Neural cell (in vitro differentiated cells): ENCODE measurements around the gene SACM1L. TPM values are rescaled to one million over a fixed set of nuclear protein-coding genes. Genes with fewer than 3 reads are reported as not detected.

ENCODE experiments used
- H2AFZ ChIP-seq: fragments of 200-600, 300-800 bp; sonication (generic), shearing (Covaris generic); 2 replicates; pipeline ENCODE4 v1.6.0; 2014; ENCODE audit warnings: low read depth, mild to moderate bottlenecking, antibody characterized with exemption, low read length, moderate library complexity
- H3F3A ChIP-seq: fragments of 200-600 bp; shearing (Covaris generic); 2 replicates; pipeline ENCODE4 v1.6.1; 2016; ENCODE audit warnings: mild to moderate bottlenecking, moderate library complexity, mixed read lengths, antibody characterized with exemption, low read length; ENCODE audit not compliant: insufficient read depth, poor library complexity, severe bottlenecking
- H3K27ac ChIP-seq: fragments of 200-600, 300-800 bp; sonication (generic), shearing (Covaris generic); 2 replicates; pipeline ENCODE4 v1.5.1; 2014; ENCODE audit warnings: mild to moderate bottlenecking, low read length, moderate library complexity
- H3K27me3 ChIP-seq: fragments of 300-800, 200-600 bp; sonication (generic), shearing (Covaris generic); 2 replicates; pipeline ENCODE4 v1.6.0; 2014; ENCODE audit warnings: mild to moderate bottlenecking, low read depth, low read length, moderate library complexity; ENCODE audit not compliant: insufficient read depth
- H3K36me3 ChIP-seq: fragments of 300-800, 200-600 bp; sonication (generic), shearing (Covaris generic); 2 replicates; pipeline ENCODE4 v1.5.1; 2014; ENCODE audit warnings: mild to moderate bottlenecking, antibody characterized with exemption, low read length, moderate library complexity; ENCODE audit not compliant: insufficient read depth
- H3K4me2 ChIP-seq: fragments of 300-800, 200-600 bp; sonication (generic), shearing (Covaris generic); 2 replicates; pipeline ENCODE4 v1.6.0; 2014; ENCODE audit warnings: mild to moderate bottlenecking, low read length
- H3K4me3 ChIP-seq: fragments of 300-800, 200-600 bp; sonication (generic), shearing (Covaris generic); 2 replicates; pipeline ENCODE4 v1.5.1; 2014; ENCODE audit warnings: mild to moderate bottlenecking, low read length, moderate library complexity
- H3K79me2 ChIP-seq: fragments of 200-600 bp; shearing (Covaris generic); replicated peaks from 2 replicates; pipeline ENCODE4 v1.6.0; 2014; ENCODE audit warnings: mild to moderate bottlenecking, low read length, moderate library complexity; ENCODE audit not compliant: insufficient read depth
- H3K9ac ChIP-seq: fragments of 300-800, 200-600 bp; sonication (generic), shearing (Covaris generic); 2 replicates; pipeline ENCODE4 v1.6.1; 2016; ENCODE audit warnings: mild to moderate bottlenecking, low read length, mixed read lengths
- H3K9me2 ChIP-seq: fragments of 200-600 bp; shearing (Covaris generic); 2 replicates; pipeline ENCODE4 v1.6.1; 2016; ENCODE audit warnings: mild to moderate bottlenecking, low read length, mixed read lengths; ENCODE audit not compliant: insufficient read depth
- H3K9me3 ChIP-seq: fragments of 200-600, 300-800 bp; sonication (generic), shearing (Covaris generic); 2 replicates; pipeline ENCODE4 v1.6.1; 2016; ENCODE audit warnings: mild to moderate bottlenecking, mixed run types, low read length, moderate library complexity, mixed read lengths
- H4K20me1 ChIP-seq: fragments of 200-600 bp; shearing (Covaris generic); 2 replicates; pipeline ENCODE4 v1.6.1; 2016; ENCODE audit warnings: mild to moderate bottlenecking, mixed run types; ENCODE audit not compliant: insufficient read depth
- CTCF ChIP-seq: fragments of 450-650 bp; IDR thresholded peaks from 2 replicates; pipeline ENCODE4 v1.5.1; 2014; ENCODE audit warnings: antibody characterized with exemption, mild to moderate bottlenecking, moderate library complexity; ENCODE audit not compliant: poor library complexity, severe bottlenecking
- EP300 ChIP-seq: fragments of 450-650 bp; conservative IDR thresholded peaks from 2 replicates; pipeline ENCODE4 v1.6.1; 2014; ENCODE audit warnings: antibody characterized with exemption, mild to moderate bottlenecking, moderate library complexity; ENCODE audit not compliant: poor library complexity, severe bottlenecking
- EZH2 ChIP-seq: fragments of 200-600, 300-800 bp; shearing (Covaris generic), sonication (generic); IDR thresholded peaks from 2 replicates; pipeline ENCODE4 v1.6.1; 2014; ENCODE audit warnings: antibody characterized with exemption, low read length, borderline replicate concordance, mild to moderate bottlenecking; ENCODE audit not compliant: insufficient read depth, poor library complexity, severe bottlenecking
- MXI1 ChIP-seq: fragments of 450-650 bp; conservative IDR thresholded peaks from 2 replicates; pipeline ENCODE4 v1.6.1; 2014; ENCODE audit warnings: antibody characterized with exemption, mild to moderate bottlenecking; ENCODE audit not compliant: poor library complexity, severe bottlenecking
- POLR2AphosphoS5 ChIP-seq: IDR thresholded peaks from 2 replicates; pipeline ENCODE4 v1.6.1; 2012
- RAD21 ChIP-seq: fragments of 450-650 bp; conservative IDR thresholded peaks from 2 replicates; pipeline ENCODE4 v1.6.1; 2014; ENCODE audit warnings: antibody characterized with exemption, mild to moderate bottlenecking, moderate library complexity
- REST ChIP-seq: IDR thresholded peaks from 2 replicates; pipeline ENCODE4 v1.6.1; 2012; ENCODE audit warnings: borderline replicate concordance
- SMC3 ChIP-seq: fragments of 450-650 bp; conservative IDR thresholded peaks from 2 replicates; pipeline ENCODE4 v1.6.1; 2014; ENCODE audit warnings: antibody characterized with exemption, mild to moderate bottlenecking, moderate library complexity; ENCODE audit not compliant: poor library complexity
- TAF1 ChIP-seq: IDR thresholded peaks from 2 replicates; pipeline ENCODE4 v1.6.1; 2012; ENCODE audit warnings: low read depth
- polyA plus RNA-seq: library from polyadenylated mRNA; depleted of rRNA; stranded (reverse); fragments of >200 nt; gene quantifications from 2 replicates; pipeline ENCODE4 v1.2.3, GENCODE V29; 2014

SACM1L gene
- polyA plus RNA-seq, 1 donor from 2014 or later, result 66.2 TPM

GRCh38 chr3:45679805-45680204, 9.4 kb upstream of the SACM1L start:
- no peaks in the 10 kb centered on the region for H4K20me1 ChIP-seq
- H3K4me3 ChIP-seq, result no peak overlapping the region
- no peak overlapping the region for H3K27ac ChIP-seq
- no peaks in the 10 kb centered on the region for H3K36me3 ChIP-seq
- H3K27me3 ChIP-seq, result no peaks in the 10 kb centered on the region
- H3K79me2 ChIP-seq, result no peaks in the 10 kb centered on the region
- no peak overlapping the region for H3K9ac ChIP-seq
- no peak overlapping the region for H2AFZ ChIP-seq
- no peaks in the 10 kb centered on the region for H3K9me3 ChIP-seq
- H3F3A ChIP-seq, result no peaks in the 10 kb centered on the region
- no peaks in the 10 kb centered on the region for H3K9me2 ChIP-seq
- no peak for TF ChIP-seq REST
- no peak for TF ChIP-seq EZH2
- no peak for TF ChIP-seq EP300
- TF ChIP-seq MXI1, result no peak
- no peak for TF ChIP-seq TAF1
- no peak for TF ChIP-seq CTCF
- TF ChIP-seq POLR2AphosphoS5, result no peak
- no peak for TF ChIP-seq RAD21
- no peak for TF ChIP-seq SMC3
- H3K4me2 ChIP-seq, result no peak overlapping the region

GRCh38 chr3:45681221-45681620, 8.0 kb upstream of the SACM1L start:
- Histone ChIP-seq H3K9me3 (no peaks in the 10 kb centered on the region), H4K20me1 (no peaks in the 10 kb centered on the region), H3K79me2 (no peaks in the 10 kb centered on the region), H3K9ac (no peak overlapping the region), H3F3A (no peaks in the 10 kb centered on the region), H3K4me3 (no peak overlapping the region), H3K27ac (no peak overlapping the region), H3K36me3 (no peaks in the 10 kb centered on the region), H3K9me2 (no peaks in the 10 kb centered on the region), H2AFZ (no peak overlapping the region), H3K27me3 (no peaks in the 10 kb centered on the region), H3K4me2 (no peak overlapping the region)
- no peak for TF ChIP-seq MXI1

- Histone ChIP-seq H3K9ac (no peak overlapping the region), H3K27ac (no peak overlapping the region), H3K27me3 (no peaks in the 10 kb centered on the region), H2AFZ (no peak overlapping the region), H3K4me3 (no peak overlapping the region), H3K79me2 (no peaks in the 10 kb centered on the region), H3K9me2 (no peaks in the 10 kb centered on the region), H3F3A (no peaks in the 10 kb centered on the region), H4K20me1 (no peaks in the 10 kb centered on the region), H3K36me3 (no peaks in the 10 kb centered on the region), H3K4me2 (no peak overlapping the region), H3K9me3 (no peaks in the 10 kb centered on the region)
- no peak for TF ChIP-seq RAD21
- no peak for TF ChIP-seq EP300
- TF ChIP-seq SMC3, result no peak
- no peak for TF ChIP-seq MXI1
- TF ChIP-seq TAF1, result no peak
- no peak for TF ChIP-seq EZH2
- TF ChIP-seq REST, result no peak
- no peak for TF ChIP-seq POLR2AphosphoS5
- TF ChIP-seq CTCF, result no peak
Measured at GRCh38 chr3:45681846-45682245, 7.3 kb upstream of the SACM1L start.
